RPMI8226 (cell line): ENCODE measurements around the gene RHBDD1.
A peak's percentile ranks its signal among the peaks of the same experiment; 100 is the strongest.
"Not testable (repeated sequence)": the region's sequence is repeated elsewhere in the genome, so short reads cannot be mapped to it uniquely, and the experiment has no call there.

Source experiments
- DNase-seq: peaks from one replicate; pipeline ENCODE4 v3.0.0-alpha.2; 2015

Gene RHBDD1

DNA sequence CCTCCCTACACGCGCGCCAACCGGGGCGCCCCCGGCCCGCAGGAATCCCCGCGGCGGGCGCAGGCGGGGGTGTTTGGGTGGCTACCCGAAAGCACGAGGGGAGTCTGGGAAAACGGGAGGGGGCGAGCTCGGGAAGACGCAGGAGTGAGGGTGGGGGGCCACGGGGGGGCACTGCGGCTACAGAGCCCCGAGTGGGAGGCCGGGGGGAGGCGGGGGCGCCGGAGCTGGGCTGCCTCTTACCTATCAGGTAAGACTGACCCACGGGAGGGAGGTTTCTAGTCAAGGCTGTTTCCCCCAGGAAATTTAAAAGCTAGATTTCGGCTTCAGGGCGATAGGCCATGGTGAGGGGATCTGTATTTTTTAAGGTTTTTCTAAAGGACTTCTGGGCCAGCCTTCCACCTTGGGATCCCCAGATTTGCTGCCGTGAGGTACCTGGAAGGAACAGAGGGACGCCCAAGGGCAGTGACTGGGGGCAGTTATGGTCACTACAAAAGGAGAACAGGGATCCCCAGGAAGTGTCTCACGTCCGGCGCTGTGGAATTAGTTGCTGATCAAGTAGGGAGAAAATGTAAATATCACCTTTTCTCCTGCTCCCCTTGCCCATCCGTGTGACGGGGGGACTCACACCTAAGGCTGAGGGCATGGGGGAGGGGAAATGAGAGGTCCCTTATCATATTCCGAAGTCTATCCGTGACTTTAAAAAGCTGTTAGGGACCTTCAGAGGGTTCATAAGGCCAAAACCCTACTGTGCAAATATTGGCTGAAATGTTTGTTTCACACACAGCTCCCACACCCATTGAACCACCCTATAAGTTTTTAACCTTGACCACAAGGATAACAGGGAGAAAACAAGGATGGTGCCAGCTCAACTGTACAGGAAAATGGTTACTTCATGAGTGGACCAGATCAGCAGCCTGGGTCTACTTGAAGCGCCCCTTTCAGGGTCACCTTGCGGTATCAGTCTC is 35.6 kb upstream of the RHBDD1 start:
- no peak for DNase-seq

DNA sequence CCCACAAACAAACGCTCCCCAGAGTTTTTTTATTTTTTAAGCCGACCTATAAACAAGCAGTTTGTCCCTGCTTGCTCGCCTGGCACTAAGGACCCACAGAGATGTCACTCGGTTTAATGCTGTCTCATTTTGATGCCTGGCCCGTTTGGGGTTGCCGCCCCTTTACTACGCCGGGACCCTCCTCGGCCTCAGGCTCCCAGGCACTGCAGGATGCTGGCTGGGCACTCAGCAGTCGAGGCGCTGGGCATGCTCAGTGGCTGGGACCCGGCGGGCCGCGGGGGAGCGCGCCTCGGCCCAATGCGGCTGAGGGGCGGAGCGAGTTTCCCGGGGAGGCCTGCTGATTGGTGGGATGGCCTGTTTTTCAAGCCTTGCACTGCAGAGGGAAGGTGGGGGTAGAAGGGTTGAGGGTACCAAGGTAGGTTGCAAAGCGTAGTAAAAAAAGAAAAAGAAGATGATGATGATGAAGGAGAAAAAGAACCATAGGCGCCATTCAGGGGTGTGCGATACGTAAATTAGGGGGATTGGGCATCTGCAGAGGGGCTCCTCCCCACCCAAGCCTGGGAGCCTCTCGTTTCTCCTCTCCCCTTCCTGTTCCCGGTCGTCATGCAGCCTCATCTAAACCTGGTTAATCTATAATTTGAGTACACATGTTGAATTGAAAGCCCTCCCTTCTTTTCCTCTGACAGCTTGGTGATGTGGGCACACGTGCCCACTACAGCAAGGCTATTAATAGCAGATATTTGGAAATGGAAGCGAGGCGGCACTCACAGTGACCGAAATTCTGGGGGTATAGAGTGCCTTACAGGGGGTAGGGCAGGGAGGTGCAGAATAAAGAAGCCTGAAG is 34.7 kb upstream of the RHBDD1 start:
- peak; percentile 61 for DNase-seq

DNA sequence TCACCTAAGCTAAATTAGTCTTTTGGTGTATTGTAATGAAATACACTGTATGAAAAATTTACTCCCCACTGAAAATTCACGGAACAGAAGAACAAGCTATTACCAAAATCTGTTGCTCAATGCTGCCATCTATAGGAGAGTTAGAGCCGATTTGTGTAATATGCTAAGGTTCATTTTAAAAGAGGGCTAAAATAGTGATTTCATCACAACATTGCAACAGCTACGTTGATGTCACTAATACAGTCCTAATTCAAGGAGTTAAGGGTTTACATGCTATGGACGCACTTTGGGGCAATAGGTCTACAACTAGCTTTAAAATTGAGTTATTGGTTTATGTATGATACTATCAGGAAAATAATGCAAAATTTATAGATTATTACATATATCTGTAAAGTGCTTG is 33.3 kb upstream of the RHBDD1 start:
- peak; percentile 60 for DNase-seq

DNA sequence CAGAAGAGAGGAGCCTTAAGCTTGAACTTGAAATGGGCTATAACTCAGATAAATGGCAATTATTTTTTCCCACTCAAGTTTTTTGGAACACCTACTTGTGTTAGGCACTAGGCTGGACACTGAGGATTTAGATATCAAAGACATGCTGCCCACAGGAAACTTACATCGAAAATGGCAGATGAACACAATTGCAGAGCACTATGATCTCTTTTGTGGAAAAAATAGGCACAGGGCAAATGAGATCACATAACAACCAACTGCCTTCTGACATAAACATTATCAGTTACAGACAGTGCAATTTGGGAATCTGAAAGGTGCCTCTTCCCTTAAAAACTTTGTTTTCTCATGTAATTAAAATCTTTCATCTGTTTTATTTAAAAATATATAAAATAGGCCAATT is 32.4 kb upstream of the RHBDD1 start:
- DNase-seq: no peak

DNA sequence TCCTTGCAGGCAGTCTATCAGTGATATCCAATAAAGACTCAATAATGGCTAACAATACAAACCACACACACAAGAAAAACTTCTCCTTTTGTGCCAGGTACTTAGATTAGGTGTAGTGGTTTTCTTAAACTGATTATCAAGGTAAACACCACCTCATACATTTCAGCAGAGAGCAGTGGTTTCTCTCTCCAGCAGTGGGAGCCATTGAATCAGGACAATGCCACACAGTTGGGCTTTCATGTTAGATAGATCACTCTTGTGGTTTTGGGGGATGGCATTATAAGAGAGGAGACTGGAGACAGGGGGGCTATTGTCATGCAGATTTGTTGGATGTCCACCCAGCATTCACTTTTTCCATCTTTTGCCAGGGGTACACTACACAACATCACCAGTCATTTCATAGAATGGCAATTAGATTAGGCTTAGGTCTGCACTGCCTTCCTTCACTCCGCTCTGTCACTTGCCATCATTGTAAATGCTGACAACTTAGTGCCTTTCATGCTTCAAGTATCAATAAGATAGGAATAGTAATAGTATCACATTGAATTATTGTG is 22.6 kb upstream of the RHBDD1 start:
- no peak for DNase-seq

DNA sequence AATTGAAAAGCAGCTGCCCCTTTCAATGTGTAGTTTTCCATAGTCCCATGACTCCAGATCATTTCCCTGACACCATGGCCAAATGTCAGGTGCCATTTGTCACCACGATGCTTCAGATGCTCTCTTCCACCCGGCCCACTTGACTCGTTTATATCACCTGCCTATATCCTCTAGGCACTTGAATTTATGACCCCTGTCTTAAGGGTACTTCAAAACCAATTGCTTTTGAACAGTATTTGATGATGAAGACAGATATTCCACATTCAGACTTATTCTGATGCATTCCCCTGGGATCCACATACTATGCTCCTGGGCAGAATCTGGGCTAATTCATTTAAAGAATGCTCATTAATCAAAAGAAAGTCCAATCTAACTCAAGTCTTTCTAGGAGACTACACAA is 16.9 kb upstream of the RHBDD1 start:
- DNase-seq: no peak

DNA sequence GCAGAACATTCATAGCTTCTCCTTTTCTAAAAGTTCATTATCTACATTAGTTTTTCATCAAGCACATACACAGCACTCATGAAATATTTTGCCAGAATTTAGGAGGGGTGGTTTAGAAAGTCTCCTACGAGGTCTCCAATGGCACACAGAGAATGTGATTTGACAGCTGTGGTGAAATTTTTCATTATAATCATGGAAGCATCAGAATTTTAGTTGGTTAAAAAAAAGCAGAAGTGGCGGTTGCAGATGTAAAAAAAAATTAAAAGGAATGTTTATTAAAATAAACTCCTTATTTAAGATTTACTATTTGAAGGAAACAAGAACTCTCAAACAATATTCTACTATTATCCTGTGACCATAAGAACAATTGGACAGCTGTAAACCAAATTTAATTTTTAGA is 10.8 kb upstream of the RHBDD1 start:
- no peak for DNase-seq

DNA sequence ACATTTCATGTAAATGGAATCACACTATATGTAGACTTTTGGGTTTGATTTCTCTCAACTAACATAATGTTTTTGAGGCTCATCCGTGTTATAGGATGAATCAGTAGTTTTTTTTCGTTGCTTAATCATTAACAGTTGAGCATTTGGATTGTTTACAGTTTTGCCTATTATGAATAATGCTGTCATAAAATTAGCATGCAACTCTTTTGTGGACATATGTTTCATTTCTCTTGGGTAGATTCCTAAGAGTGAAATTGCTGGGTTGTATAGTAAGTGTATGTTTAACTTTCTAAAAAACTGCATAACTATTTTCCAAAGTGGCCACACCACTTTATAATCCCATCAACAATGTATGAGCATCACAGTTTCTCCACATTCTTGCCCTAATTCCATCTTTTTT is 7.7 kb upstream of the RHBDD1 start:
- no peak for DNase-seq

DNA sequence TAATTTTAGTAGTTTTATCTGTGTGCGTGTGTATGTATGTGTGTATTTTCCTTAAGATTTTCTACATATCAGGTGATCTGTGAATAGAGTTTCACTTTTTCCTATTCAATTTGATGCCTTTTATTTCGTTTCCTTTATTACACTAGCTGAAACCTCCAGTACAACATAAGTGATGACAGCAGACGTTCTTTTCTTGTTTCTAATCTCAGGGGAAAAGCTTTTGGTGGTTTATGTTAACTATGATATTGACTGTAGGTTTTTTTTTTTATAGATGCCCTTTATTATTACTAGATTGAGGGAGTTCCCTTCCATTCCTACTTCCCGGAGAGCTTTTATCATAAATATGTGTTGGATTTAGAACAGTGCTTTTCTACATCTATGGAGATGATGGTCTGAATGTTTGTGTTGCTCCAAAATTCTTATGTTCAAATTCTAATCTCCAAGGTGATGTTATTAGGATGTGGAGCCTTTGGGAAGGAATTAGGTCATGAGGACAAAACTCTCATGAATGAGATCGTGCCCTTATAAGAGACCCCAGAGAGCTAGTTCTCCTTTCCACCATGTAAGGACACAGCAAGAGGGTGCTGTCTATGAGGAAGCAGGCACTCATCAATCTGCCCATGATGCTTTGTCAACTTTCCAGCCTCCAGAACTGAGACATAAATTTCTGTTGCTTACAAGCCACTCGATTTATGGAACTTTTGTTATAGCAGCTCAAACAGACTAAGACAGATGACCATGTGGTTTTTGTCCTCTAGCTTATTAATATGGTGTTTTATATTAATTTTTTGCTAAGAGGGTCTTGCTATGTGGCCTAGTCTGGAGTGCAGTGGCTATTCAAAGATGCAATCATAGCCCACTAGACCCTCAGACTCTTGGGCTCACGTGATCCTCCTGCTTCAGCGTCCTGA is 5.9 kb upstream of the RHBDD1 start:
- no peak for DNase-seq

DNA sequence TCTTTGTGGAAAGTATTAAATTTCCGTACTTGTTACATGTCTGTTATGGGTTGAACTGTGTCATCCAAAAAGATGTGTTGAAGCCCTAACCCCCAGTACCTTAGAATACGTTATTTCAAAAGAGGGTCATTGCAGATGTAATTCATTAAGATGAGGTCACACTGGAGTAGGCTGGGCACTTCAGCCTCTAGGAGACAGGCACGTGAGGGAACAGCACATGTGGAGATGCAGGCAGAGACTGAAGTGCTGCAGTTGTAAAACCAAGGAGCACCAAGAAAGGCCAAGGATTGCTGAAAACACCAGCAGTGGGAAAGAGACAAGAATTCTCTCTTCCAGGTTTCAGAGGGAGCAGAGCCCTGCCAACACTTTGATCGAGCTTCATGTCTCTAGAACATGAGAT is 4.6 kb upstream of the RHBDD1 start:
- no peak for DNase-seq

DNA sequence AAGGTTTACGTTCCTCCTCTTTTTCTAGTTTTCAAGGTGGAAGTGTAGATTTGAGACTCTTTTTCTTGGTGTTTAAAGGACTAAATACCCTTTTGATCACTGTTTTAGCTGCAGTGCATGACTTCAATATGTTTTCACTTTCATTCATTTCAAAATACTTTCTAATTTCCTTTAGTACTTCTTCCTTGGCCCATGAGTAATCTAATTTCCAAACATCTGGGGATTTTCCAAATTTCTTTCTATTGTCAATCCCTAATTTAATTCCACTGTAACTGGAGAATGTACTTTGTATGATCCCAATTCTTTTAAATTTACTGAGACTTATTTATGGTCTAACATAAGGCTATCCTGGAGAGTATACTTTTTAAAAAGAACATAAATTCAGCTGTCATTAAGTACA is 3.8 kb upstream of the RHBDD1 start:
- DNase-seq: no peak

DNA sequence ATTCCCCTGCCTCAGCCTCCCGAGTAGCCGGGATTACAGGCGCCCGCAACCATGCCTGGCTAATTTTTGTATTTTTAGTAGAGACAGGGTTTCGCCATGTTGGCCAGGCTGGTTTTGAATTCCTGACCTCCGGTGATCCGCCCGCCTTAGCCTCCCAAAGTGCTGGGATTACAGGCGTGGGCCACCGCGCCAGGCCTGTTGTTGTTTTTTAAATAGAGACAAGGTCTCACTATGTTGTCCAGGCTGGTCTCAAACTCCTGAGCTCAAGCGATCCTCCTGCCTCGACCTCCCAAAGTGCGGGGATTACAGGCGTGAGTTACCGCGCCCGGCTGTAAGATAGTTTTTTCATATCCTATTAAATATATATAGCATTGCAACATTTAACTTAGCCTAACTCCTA is 974 bp upstream of the RHBDD1 start:
- DNase-seq: not testable (repeated sequence)

DNA sequence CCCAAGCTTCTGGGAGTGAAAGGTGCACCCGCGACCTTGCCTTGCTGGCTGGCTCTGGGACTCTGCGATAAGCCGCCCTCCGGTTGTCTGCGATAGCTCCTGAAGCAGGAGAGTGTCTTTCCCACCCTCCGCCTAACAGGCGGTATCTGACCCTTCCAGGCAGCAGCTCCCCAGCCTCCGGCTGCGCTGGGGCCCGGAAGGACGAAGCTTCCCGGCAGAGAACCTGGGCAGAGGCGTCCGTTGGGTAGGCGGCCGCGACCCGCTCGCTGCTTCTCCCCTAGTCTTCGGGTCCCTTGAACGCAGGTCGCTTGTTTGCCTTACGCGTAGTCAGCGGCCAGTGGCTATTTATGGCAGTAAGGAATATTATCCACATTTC is 446 bp upstream of the RHBDD1 start:
- peak; percentile 29 for DNase-seq

DNA sequence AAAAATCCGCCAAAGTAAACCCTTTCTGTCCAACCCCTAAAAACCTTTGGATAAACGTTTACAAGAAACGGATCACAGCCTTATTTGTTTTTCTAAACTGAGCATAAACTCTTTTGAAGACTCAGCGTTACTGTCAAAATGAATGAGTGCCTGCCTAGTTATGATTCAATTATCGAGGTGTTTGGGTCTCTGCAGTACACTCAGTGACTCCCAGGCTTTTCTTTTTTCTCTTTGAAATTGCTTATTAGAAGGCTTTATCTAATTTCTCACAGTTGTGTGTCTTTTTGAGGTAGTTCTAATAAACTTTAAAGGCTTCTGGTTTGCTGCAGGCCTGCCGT is 663 bp downstream of the RHBDD1 start:
- DNase-seq: no peak

DNA sequence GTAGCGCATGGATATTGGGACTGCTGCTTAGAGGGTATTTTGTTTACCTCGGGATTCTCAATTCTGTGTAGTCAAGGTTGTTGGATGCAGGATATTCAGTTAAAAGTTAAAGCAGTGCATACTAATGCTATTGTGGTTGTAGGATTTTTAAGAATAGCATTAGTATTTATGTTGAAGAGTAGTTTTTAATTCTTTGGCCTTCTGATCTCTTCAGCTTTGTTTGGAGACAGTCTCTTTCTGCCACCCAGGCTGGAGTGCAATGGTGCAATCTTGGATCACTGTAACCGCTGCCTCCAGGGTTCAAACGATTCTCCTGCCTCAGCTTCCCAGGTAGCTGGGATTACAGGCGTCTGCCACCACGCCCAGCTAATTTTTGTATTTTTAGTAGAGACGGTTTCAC is 1.5 kb downstream of the RHBDD1 start:
- DNase-seq: no peak

DNA sequence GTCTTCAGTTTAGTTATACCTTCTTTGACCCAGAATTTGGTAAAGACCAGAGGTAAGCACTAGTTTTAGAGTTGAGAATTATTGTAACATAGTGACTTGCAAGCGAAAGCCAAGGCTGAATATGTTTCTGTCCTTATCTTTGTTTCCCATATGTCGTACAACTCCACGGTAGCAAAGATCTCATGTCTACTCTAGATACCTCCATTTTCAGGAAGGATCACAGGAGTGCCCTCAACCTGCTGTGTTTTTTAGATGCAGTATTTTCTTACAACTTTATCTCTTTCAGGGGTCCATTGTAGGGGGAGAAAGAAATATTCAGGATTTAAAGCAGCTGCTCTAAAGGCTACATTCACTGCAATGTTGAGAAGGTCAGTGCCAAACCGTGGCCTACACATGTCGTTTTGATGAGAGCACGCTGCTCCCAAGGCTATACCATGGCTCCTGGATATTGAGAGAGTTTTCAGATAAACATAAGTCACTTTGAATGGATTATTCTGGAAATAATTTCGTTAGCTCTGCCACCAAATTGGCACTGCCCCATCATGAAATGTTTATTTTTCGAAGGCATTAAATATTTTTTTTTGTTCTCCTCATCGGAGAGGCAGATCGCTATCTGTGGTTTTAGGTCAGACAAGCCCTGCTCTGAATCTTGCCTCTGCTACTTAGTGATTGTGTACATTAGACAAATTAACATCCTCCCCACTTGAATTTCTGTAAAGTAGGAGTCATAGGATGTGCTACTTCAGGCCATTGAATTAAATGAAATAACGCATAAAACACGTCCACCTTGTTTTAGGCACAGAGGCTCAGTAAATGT is 2.1 kb downstream of the RHBDD1 start:
- no peak for DNase-seq

DNA sequence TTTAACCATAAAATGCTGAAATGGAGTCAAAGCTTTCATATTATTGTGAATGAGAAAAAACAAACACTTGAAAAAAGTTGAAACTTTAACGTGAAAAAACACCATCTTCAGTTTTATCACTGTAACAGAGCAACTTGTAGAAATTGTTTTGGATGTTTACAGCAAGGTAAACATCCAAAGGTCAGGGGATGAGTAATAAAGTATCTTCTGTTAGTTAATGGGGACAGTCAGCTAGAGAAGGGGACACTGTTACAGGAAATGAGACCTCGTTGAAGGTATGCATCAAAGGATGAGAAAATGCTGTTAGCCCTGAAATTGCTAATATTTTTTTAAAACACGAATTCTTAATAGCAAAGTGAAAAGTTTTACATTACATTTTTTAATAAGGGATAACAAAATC is 2.9 kb downstream of the RHBDD1 start:
- DNase-seq: no peak

DNA sequence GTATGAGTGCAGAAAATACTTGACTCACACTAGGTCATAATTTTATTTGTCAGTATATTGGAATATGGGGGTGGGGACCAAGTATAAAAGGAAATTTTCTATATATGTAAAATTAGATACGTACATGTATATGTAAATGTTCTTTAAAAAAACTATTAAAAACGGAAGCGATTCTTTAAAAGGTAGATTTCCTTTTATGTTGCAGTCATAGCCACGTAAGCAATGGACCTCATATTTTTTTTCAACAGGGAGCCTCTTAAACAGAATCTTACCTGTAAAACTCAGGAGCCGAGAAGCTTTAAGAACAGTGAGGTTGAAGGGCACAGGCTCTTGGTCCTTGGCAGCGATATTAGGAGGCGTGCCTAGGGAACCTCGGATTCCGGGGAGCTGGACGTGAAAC is 3.3 kb downstream of the RHBDD1 start:
- DNase-seq: no peak

DNA sequence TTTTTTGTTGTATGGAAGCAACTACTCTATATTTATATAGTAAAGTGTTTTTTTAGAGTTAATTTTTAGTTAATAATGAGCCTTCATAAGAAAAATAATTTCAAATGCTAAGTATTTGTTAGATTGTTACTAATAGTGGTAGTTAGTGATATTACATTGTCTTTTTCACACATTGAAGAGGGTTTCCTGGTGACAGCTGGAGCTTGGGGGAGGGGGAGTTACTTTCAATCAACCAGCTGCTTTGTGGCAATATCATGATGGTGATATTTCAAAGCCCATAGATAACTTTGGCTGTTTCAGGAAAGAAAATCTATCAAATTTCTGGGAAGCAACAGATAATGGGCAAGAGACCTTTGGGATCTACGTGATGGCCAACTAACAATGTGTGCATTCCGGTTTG is 4.1 kb downstream of the RHBDD1 start:
- no peak for DNase-seq

DNA sequence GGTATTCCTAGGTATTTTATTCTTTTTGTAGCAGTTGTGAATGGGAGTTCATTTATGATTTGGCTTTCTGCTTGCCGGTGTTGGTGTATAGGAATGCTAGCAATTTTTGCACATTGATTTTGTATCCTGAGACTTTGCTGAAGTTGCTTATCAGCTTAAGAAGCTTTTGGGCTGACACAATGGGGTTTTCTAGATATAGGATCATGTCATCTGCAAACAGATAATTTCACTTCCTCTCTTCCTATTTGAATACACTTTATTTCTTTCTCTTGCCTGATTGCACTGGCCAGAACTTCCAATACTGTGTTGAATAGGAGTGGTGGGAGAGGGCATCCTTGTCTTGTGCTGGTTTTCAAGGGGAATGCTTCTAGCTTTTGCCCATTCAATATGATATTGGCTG is 7.1 kb downstream of the RHBDD1 start:
- not testable (repeated sequence) for DNase-seq

DNA sequence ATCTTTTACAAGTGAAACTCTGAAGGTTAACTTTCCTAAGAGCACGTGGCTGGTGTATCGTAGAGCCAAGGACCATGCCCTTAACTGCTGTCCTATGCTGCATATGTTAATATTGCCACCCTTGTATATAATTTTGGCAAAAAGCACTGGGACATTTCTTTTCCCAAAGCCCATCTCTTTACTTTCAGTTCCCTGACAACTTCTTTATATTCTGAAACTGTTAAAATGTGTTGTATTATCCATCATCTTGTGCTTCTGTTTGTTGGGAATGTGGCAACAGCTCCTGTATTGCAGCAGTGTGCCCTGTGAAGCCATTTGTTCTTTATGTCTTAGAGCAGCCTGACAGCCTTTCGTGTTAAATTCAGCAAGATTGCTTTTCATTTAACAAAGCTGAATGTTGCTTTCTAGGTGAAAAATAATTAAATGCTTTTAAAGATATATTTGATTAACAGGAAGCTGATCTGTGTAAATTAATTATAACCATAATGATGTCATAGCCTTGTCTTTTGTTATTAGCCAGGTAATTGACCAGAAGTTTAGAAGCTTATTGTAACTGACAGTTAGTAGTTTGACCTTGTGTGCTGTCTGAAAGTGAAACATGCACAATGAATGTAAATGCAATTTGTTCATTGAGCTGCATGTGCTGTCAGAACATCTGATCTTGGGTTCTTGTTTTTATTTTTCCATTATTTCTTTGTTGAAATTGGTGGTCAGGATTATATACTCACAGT is 9.7 kb downstream of the RHBDD1 start:
- DNase-seq: no peak
